ENCODE data around the gene GPR156. TPM values are rescaled to one million over a fixed set of nuclear protein-coding genes. Genes with fewer than 3 reads are reported as not detected.

The GPR156 gene
- total RNA-seq, 1 donor from 2014 or later, result 0.41 TPM

- peaks cover 26% of the 10 kb centered on the region for H3K9me3 Mint-ChIP-seq (ENCODE audit: low read depth)
- H3K4me1 Mint-ChIP-seq (ENCODE audit: low read depth), result no peaks in the 10 kb centered on the region
- peaks cover 18% of the 10 kb centered on the region for H3K36me3 Mint-ChIP-seq (ENCODE audit: insufficient read depth)
- DNase-seq (ENCODE audit: low spot score, unreplicated experiment), result no peak
- no peak for TF ChIP-seq CTCF (IDR thresholded peaks at IDR 0.05; ENCODE audit: unreplicated experiment)
- H3K27ac Mint-ChIP-seq, result no peak overlapping the region
- H3K4me3 Mint-ChIP-seq (ENCODE audit: low read depth), result no peak overlapping the region
- H3K27me3 Mint-ChIP-seq, result no peaks in the 10 kb centered on the region
These were observed 27.1 kb upstream of the GPR156 start for GRCh38 chr3:120311863-120312794.

DNA sequence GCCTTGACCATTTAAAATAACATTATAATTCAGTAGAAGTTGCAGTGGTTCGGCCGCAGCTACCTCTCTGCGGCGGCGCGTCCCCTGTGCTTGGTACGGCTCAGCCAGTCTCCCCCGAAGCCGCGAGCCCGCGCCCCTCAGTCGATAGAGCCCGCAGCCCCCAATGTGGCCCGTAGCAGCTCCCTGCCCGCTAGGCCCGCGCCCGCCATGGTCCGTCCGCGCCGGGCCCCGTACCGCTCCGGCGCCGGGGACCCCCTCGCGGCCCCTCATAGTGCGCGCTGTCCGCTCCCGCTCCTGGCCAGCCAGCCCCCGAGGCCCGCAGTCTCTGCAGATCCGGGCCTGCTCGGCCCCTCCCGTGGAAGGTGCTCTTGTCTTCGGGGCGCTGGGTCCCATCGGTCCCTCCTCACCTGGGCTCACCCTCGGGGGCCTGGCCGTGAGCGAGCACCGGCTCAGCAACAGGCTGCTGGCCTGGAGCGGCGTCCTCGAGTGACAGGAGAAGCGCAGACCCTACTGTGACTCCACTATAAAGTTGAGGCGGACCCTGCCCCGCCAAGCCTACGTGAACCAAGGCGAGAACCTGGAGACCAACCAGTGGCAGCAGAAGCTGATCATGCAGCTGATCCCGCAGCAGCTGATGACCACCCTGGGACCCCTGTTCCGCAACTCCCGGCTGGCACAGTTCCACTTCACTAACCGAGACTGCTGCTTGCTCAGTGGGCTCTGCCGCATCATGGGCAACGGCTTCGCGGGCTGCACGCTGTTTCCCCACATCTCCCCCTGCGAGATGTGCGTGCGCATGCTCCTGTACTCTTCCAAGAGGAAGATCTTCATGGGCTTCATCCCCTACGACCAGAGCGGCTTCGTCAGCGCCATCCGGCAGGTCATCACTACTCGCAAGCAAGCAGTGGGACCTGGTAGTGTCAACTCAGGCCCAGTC lies 21.8 kb upstream of the GPR156 start:
- H3K9me3 Mint-ChIP-seq (ENCODE audit: low read depth), result peaks cover 4% of the 10 kb centered on the region
- H3K27me3 Mint-ChIP-seq, result no peaks in the 10 kb centered on the region
- DNase-seq (ENCODE audit: low spot score, unreplicated experiment), result no peak
- TF ChIP-seq CTCF (IDR thresholded peaks at IDR 0.05; ENCODE audit: unreplicated experiment), result no peak
- no peak overlapping the region for H3K4me3 Mint-ChIP-seq (ENCODE audit: low read depth)
- peaks cover 3% of the 10 kb centered on the region for H3K4me1 Mint-ChIP-seq (ENCODE audit: low read depth)
- H3K36me3 Mint-ChIP-seq (ENCODE audit: insufficient read depth), result peaks cover 5% of the 10 kb centered on the region
- no peak overlapping the region for H3K27ac Mint-ChIP-seq

DNA sequence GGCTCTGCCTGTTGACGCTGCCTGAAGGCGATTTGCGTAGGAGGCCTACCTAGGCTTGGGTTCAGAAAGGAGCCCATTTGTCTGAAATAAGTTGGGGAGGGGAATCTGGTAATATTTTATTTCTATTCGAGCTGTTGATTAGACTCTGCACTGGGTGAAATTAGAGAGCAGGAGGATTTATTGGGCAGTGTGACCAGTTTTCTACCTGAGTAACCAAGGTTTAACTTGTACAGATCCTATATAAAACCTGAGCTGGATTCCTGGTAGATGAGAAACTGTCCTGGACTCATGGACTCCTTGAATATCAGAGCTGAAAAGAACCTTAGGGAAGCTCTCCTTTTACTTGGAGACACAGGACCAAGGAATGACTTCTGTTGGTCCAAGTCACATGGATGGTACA lies 19.6 kb upstream of the GPR156 start:
- Mint-ChIP-seq H3K4me3 (ENCODE audit: low read depth) (no peak overlapping the region), H3K27ac (no peak overlapping the region), H3K9me3 (ENCODE audit: low read depth) (peaks cover 4% of the 10 kb centered on the region), H3K27me3 (no peaks in the 10 kb centered on the region), H3K4me1 (ENCODE audit: low read depth) (peaks cover 6% of the 10 kb centered on the region), H3K36me3 (ENCODE audit: insufficient read depth) (peaks cover 3% of the 10 kb centered on the region)
- TF ChIP-seq CTCF (IDR thresholded peaks at IDR 0.05; ENCODE audit: unreplicated experiment), result no peak
- DNase-seq (ENCODE audit: low spot score, unreplicated experiment), result no peak

DNA sequence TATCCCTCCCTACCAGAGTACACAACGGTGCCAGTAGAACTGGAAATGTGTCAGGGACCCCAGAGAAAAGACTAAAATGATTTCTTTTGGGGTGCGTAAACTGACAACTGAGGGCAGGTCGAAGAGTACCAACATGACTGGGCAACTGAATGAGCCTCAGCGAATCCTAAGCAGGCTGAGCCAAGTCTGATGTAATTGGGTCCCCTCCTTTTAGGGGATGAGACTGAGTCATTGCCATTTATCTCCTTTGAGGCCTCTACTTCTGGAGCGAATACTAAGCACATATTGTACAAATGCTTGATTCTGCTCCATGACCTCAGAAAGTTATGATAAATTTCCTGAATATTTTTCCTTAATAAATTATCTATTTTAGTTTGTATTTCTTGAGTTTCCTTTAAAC lies 17.3 kb upstream of the GPR156 start:
- peaks cover 4% of the 10 kb centered on the region for H3K9me3 Mint-ChIP-seq (ENCODE audit: low read depth)
- no peak for TF ChIP-seq CTCF (IDR thresholded peaks at IDR 0.05; ENCODE audit: unreplicated experiment)
- no peak overlapping the region for H3K4me3 Mint-ChIP-seq (ENCODE audit: low read depth)
- H3K36me3 Mint-ChIP-seq (ENCODE audit: insufficient read depth), result peaks cover 3% of the 10 kb centered on the region
- H3K4me1 Mint-ChIP-seq (ENCODE audit: low read depth), result peaks cover 6% of the 10 kb centered on the region
- H3K27ac Mint-ChIP-seq, result no peak overlapping the region
- no peak for DNase-seq (ENCODE audit: low spot score, unreplicated experiment)
- no peaks in the 10 kb centered on the region for H3K27me3 Mint-ChIP-seq

DNA sequence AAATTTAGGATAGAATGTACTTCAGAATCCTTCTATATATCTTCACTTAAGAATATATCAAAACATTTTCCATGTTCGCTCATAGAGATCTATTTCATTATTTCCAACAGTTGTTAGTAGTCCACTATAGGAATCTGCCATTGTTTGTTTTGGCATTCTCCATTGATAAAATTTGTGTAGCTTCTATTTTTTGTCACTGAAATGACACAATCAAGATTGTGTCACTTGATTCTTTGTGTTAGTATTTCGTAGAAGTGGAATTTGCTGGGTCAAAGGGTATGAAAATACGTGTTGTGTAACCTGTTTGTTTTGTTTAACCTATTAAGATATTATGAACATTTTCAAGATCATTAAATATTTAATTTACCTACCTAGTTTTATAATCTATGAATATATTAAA lies 15.9 kb upstream of the GPR156 start:
- no peaks in the 10 kb centered on the region for H3K9me3 Mint-ChIP-seq (ENCODE audit: low read depth)
- H3K4me1 Mint-ChIP-seq (ENCODE audit: low read depth), result peaks cover 6% of the 10 kb centered on the region
- no peak for DNase-seq (ENCODE audit: low spot score, unreplicated experiment)
- H3K36me3 Mint-ChIP-seq (ENCODE audit: insufficient read depth), result no peaks in the 10 kb centered on the region
- no peak for TF ChIP-seq CTCF (IDR thresholded peaks at IDR 0.05; ENCODE audit: unreplicated experiment)
- no peak overlapping the region for H3K27ac Mint-ChIP-seq
- H3K27me3 Mint-ChIP-seq, result peaks cover 3% of the 10 kb centered on the region
- H3K4me3 Mint-ChIP-seq (ENCODE audit: low read depth), result no peak overlapping the region
